Activated CD8-positive, alpha-beta memory T cell treated with anti-CD3 and anti-CD28 coated beads, Interleukin-2, amount 50 U/mL, for 1 hour (primary cell): ENCODE measurements around the gene PPFIA1.

Experiments
- DNase-seq: peaks from one replicate; pipeline ENCODE4 v3.0.0-alpha.2; 2020; ENCODE audit errors: extremely low read depth

Gene PPFIA1

GRCh38 chr11:70270104-70270876 is at the start of gene PPFIA1:
Gene PPFIA1, plus strand, starts transcription at chr11:70270690. Its CDS starts 1,483 bp downstream, at chr11:70272173.
- peak; percentile 77 for DNase-seq

- no peak for DNase-seq
Measured at GRCh38 chr11:70220920-70221319, 49.6 kb upstream of the PPFIA1 start.

- DNase-seq, result no peak
Measured at GRCh38 chr11:70225681-70226177, 44.8 kb upstream of the PPFIA1 start.

GRCh38 chr11:70226183-70226582 is 44.3 kb upstream of the PPFIA1 start:
- DNase-seq, result no peak

- DNase-seq, result no peak
Measured at GRCh38 chr11:70226967-70227366, 43.5 kb upstream of the PPFIA1 start.

- no peak for DNase-seq
Measured at GRCh38 chr11:70229737-70230136, 40.8 kb upstream of the PPFIA1 start.

- no peak for DNase-seq
Measured at GRCh38 chr11:70230151-70230839, 40.2 kb upstream of the PPFIA1 start.

- no peak for DNase-seq
Measured at GRCh38 chr11:70230840-70231710, 39.4 kb upstream of the PPFIA1 start.

- DNase-seq, result no peak
Measured at GRCh38 chr11:70233034-70233433, 37.5 kb upstream of the PPFIA1 start.

- no peak for DNase-seq
Measured at GRCh38 chr11:70233511-70233934, 37.0 kb upstream of the PPFIA1 start.

- no peak for DNase-seq
Measured at GRCh38 chr11:70233962-70234361, 36.5 kb upstream of the PPFIA1 start.

- no peak for DNase-seq
Measured at GRCh38 chr11:70240337-70240736, 30.2 kb upstream of the PPFIA1 start.

- no peak for DNase-seq
Measured at GRCh38 chr11:70241709-70242108, 28.8 kb upstream of the PPFIA1 start.

- DNase-seq, result no peak
Measured at GRCh38 chr11:70242885-70243284, 27.6 kb upstream of the PPFIA1 start.

- DNase-seq, result no peak
Measured at GRCh38 chr11:70243912-70244652, 26.4 kb upstream of the PPFIA1 start.

- no peak for DNase-seq
Measured at GRCh38 chr11:70244698-70245097, 25.8 kb upstream of the PPFIA1 start.

GRCh38 chr11:70246196-70246595 is 24.3 kb upstream of the PPFIA1 start:
- no peak for DNase-seq

GRCh38 chr11:70247042-70247709 is 23.3 kb upstream of the PPFIA1 start:
- no peak for DNase-seq

- no peak for DNase-seq
Measured at GRCh38 chr11:70247710-70248072, 22.8 kb upstream of the PPFIA1 start.

GRCh38 chr11:70250876-70251658 is 19.4 kb upstream of the PPFIA1 start:
- DNase-seq, result no peak
